Gastrocnemius medialis (tissue), 4 donors: ENCODE results near the gene ANXA9. TPM values are rescaled to one million over a fixed set of nuclear protein-coding genes. Genes with fewer than 3 reads are reported as not detected.

Source experiments
- total RNA-seq, 4 donors: library from RNA; depleted of rRNA; stranded (reverse); fragments of >200 nt; gene quantifications; one replicate each; pipeline versions ENCODE4 v1.1.0 to v1.2.3, GENCODE V29; 2016

Gene ANXA9
- total RNA-seq, 4 donors from 2014 or later, result not detected

Other genes starting within 250 kb of the ANXA9 start
- 10 to 100 TPM in 3 of 4 donors, 1 to 10 TPM in 1; 5.8 to 11.7 (median 10.6) TPM for gene CTSS, start 216.5 kb upstream of the ANXA9 start, total RNA-seq
- gene CTSK, start 174.0 kb upstream of the ANXA9 start, total RNA-seq, result 10 to 100 TPM in 3 of 4 donors, 1 to 10 TPM in 1; 8.4 to 20.2 (median 17.7) TPM
- 10 to 100 TPM; 35.3 to 74.3 (median 44.7) TPM for gene ARNT, start 105.7 kb upstream of the ANXA9 start, total RNA-seq
- gene CTXND2, start 95.2 kb upstream of the ANXA9 start, total RNA-seq, result not detected
- gene SETDB1, start 55.9 kb upstream of the ANXA9 start, total RNA-seq, result 10 to 100 TPM; 13.7 to 20.8 (median 17.3) TPM
- gene CERS2, start 7.5 kb upstream of the ANXA9 start, total RNA-seq, result 10 to 100 TPM; 15.0 to 29.1 (median 24.0) TPM
- 10 to 100 TPM; 13.4 to 22.8 (median 19.7) TPM for gene MINDY1, start 24.6 kb downstream of the ANXA9 start, total RNA-seq
- gene PRUNE1, start 26.2 kb downstream of the ANXA9 start, total RNA-seq, result 10 to 100 TPM; 24.0 to 35.6 (median 29.1) TPM
- under 1 TPM in 2 of 4 donors, not detected in 2; 0.13 to 0.25 TPM for gene BNIPL, start 54.3 kb downstream of the ANXA9 start, total RNA-seq
- 10 to 100 TPM in 3 of 4 donors, 1 to 10 TPM in 1; 6.2 to 16.2 (median 12.4) TPM for gene C1orf56, start 65.5 kb downstream of the ANXA9 start, total RNA-seq
- gene CDC42SE1, start 77.3 kb downstream of the ANXA9 start, total RNA-seq, result 10 to 100 TPM; 13.2 to 31.7 (median 22.8) TPM
- gene MLLT11, start 78.1 kb downstream of the ANXA9 start, total RNA-seq, result 1 to 10 TPM; 1.5 to 9.2 (median 5.4) TPM
- gene GABPB2, start 88.5 kb downstream of the ANXA9 start, total RNA-seq, result 10 to 100 TPM; 11.9 to 20.5 (median 17.9) TPM
- gene SEMA6C, start 164.3 kb downstream of the ANXA9 start, total RNA-seq, result 100 to 1,000 TPM in 2 of 4 donors, 10 to 100 TPM in 2; 51.5 to 121 (median 108) TPM
- gene TNFAIP8L2, start 174.4 kb downstream of the ANXA9 start, total RNA-seq, result 1 to 10 TPM in 3 of 4 donors, not detected in 1; 1.1 to 3.1 (median 1.4) TPM
- 10 to 100 TPM; 11.4 to 14.6 (median 13.7) TPM for gene LYSMD1, start 183.6 kb downstream of the ANXA9 start, total RNA-seq
- 10 to 100 TPM; 17.7 to 56.1 (median 35.6) TPM for gene SCNM1, start 183.9 kb downstream of the ANXA9 start, total RNA-seq
- gene TMOD4, start 193.7 kb downstream of the ANXA9 start, total RNA-seq, result 100 to 1,000 TPM in 3 of 4 donors, 10 to 100 TPM in 1; 58.3 to 315 (median 188) TPM
- gene VPS72, start 207.9 kb downstream of the ANXA9 start, total RNA-seq, result 10 to 100 TPM; 62.2 to 95.8 (median 68.9) TPM
- 10 to 100 TPM; 23.4 to 46.8 (median 36.9) TPM for gene PIP5K1A, start 216.3 kb downstream of the ANXA9 start, total RNA-seq